ENCODE measurements around the gene MYO1E. TPM values are rescaled to one million over a fixed set of nuclear protein-coding genes. Genes with fewer than 3 reads are reported as not detected.

MYO1E gene
- total RNA-seq, 1 donor, result 336 TPM

- H3K27ac ChIP-seq (ENCODE audit: low read depth, low read length), result peak overlapping the region; percentile 98
- H3K27me3 ChIP-seq (ENCODE audit: insufficient read depth, low read length), result no peaks in the 10 kb centered on the region
- no peaks in the 10 kb centered on the region for H4K20me1 ChIP-seq (ENCODE audit: insufficient read depth, low read length)
- H3K9me3 ChIP-seq (ENCODE audit: low read depth, low read length), result no peaks in the 10 kb centered on the region
- no peak for TF ChIP-seq CTCF (IDR thresholded peaks at IDR 0.05; ENCODE audit: extremely low read depth, low read depth, low read length)
- peaks cover 4% of the 10 kb centered on the region for H3K36me3 ChIP-seq (ENCODE audit: insufficient read depth, low read length)
- H3K4me3 ChIP-seq (ENCODE audit: insufficient read depth, low read length), result peak overlapping the region; percentile 34
- H3K4me1 ChIP-seq (ENCODE audit: insufficient read depth, low read length), result peaks cover 39% of the 10 kb centered on the region
- peak overlapping the region; percentile 80 for H3K4me2 ChIP-seq (ENCODE audit: insufficient read depth, low read length)
- DNase-seq (ENCODE audit: insufficient read length, low spot score, missing footprints), result no peak
- peak overlapping the region; percentile 27 for H2AFZ ChIP-seq (ENCODE audit: low read length)
- H3K79me2 ChIP-seq (ENCODE audit: insufficient read depth, low read length), result peaks cover 92% of the 10 kb centered on the region
Observed at GRCh38 chr15:59329570-59330350, 42.9 kb downstream of the MYO1E start.

GRCh38 chr15:59329091-59329490 lies 43.6 kb downstream of the MYO1E start:
- Histone ChIP-seq H3K36me3 (ENCODE audit: insufficient read depth, low read length) (peaks cover 4% of the 10 kb centered on the region), H3K27me3 (ENCODE audit: insufficient read depth, low read length) (no peaks in the 10 kb centered on the region), H4K20me1 (ENCODE audit: insufficient read depth, low read length) (no peaks in the 10 kb centered on the region), H2AFZ (ENCODE audit: low read length) (no peak overlapping the region), H3K79me2 (ENCODE audit: insufficient read depth, low read length) (peaks cover 92% of the 10 kb centered on the region), H3K4me3 (ENCODE audit: insufficient read depth, low read length) (peak overlapping the region; percentile 5), H3K4me1 (ENCODE audit: insufficient read depth, low read length) (peaks cover 36% of the 10 kb centered on the region), H3K27ac (ENCODE audit: low read depth, low read length) (peak overlapping the region; percentile 98), H3K9me3 (ENCODE audit: low read depth, low read length) (no peaks in the 10 kb centered on the region), H3K4me2 (ENCODE audit: insufficient read depth, low read length) (peak overlapping the region; percentile 80)
- DNase-seq (ENCODE audit: insufficient read length, low spot score, missing footprints), result no peak
- TF ChIP-seq CTCF (IDR thresholded peaks at IDR 0.05; ENCODE audit: extremely low read depth, low read depth, low read length), result no peak

GRCh38 chr15:59327942-59328341 lies 44.7 kb downstream of the MYO1E start:
- DNase-seq (ENCODE audit: insufficient read length, low spot score, missing footprints), result no peak
- TF ChIP-seq CTCF (IDR thresholded peaks at IDR 0.05; ENCODE audit: extremely low read depth, low read depth, low read length), result no peak
- H3K27me3 ChIP-seq (ENCODE audit: insufficient read depth, low read length), result no peaks in the 10 kb centered on the region
- H3K36me3 ChIP-seq (ENCODE audit: insufficient read depth, low read length), result peaks cover 4% of the 10 kb centered on the region
- H3K79me2 ChIP-seq (ENCODE audit: insufficient read depth, low read length), result peaks cover 91% of the 10 kb centered on the region
- no peaks in the 10 kb centered on the region for H3K9me3 ChIP-seq (ENCODE audit: low read depth, low read length)
- H2AFZ ChIP-seq (ENCODE audit: low read length), result no peak overlapping the region
- peak overlapping the region; percentile 98 for H3K27ac ChIP-seq (ENCODE audit: low read depth, low read length)
- no peaks in the 10 kb centered on the region for H4K20me1 ChIP-seq (ENCODE audit: insufficient read depth, low read length)
- H3K4me1 ChIP-seq (ENCODE audit: insufficient read depth, low read length), result peaks cover 36% of the 10 kb centered on the region
- H3K4me3 ChIP-seq (ENCODE audit: insufficient read depth, low read length), result no peak overlapping the region
- no peak overlapping the region for H3K4me2 ChIP-seq (ENCODE audit: insufficient read depth, low read length)

GRCh38 chr15:59326856-59327255 lies 45.8 kb downstream of the MYO1E start:
- Histone ChIP-seq H3K4me3 (ENCODE audit: insufficient read depth, low read length) (no peak overlapping the region), H2AFZ (ENCODE audit: low read length) (no peak overlapping the region), H4K20me1 (ENCODE audit: insufficient read depth, low read length) (no peaks in the 10 kb centered on the region), H3K27ac (ENCODE audit: low read depth, low read length) (no peak overlapping the region), H3K9me3 (ENCODE audit: low read depth, low read length) (no peaks in the 10 kb centered on the region), H3K36me3 (ENCODE audit: insufficient read depth, low read length) (peaks cover 4% of the 10 kb centered on the region), H3K27me3 (ENCODE audit: insufficient read depth, low read length) (no peaks in the 10 kb centered on the region), H3K4me1 (ENCODE audit: insufficient read depth, low read length) (peaks cover 36% of the 10 kb centered on the region), H3K79me2 (ENCODE audit: insufficient read depth, low read length) (peaks cover 88% of the 10 kb centered on the region), H3K4me2 (ENCODE audit: insufficient read depth, low read length) (no peak overlapping the region)
- DNase-seq (ENCODE audit: insufficient read length, low spot score, missing footprints), result no peak
- no peak for TF ChIP-seq CTCF (IDR thresholded peaks at IDR 0.05; ENCODE audit: extremely low read depth, low read depth, low read length)

Measured in osteoblast (primary cell).